ENCODE data around the gene CYP2C19.
"Not testable (repeated sequence)": the region's sequence is repeated elsewhere in the genome, so short reads cannot be mapped to it uniquely, and the experiment has no call there.

Gene CYP2C19

DNA sequence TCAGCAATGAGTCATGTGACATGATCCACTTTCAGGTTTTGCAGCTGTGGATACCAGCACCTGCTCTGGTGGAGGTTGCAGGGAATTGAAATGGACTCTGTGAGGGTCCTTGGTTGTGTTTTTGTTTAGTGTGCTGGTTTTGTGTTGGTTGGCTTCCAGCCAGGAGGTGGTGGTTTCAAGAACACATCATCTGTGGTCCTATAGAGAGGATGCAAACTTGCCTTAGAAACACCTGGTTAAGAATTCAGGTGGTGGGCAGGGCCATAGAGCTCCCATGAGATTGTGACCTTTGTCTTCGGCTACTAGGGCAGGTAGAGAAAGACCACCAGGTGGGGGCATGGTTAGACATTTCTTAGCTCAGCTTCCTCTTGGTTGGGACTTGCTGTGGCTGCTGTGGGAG is 116.7 kb downstream of the CYP2C19 start:
- DNase-seq (ENCODE audit: low read depth): no peak

DNA sequence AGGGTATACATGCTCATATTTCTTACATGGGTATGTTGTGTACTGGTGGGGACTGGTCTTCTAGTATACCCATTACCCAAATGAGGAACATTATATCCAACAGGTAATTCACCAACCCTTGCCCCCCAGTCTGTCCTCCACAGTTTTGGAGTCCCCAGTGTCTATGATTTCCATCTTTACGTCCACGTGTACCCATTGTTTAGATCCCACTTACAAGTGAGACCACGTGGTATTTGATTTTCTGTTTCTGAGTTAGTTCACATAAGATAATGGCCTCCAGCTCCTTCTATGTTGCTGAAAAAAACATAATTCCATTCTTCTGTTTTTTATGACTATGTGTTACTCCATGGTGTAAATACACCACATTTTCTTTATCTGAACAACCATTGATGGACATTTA is 126.6 kb downstream of the CYP2C19 start:
- DNase-seq (ENCODE audit: low read depth): no peak

DNA sequence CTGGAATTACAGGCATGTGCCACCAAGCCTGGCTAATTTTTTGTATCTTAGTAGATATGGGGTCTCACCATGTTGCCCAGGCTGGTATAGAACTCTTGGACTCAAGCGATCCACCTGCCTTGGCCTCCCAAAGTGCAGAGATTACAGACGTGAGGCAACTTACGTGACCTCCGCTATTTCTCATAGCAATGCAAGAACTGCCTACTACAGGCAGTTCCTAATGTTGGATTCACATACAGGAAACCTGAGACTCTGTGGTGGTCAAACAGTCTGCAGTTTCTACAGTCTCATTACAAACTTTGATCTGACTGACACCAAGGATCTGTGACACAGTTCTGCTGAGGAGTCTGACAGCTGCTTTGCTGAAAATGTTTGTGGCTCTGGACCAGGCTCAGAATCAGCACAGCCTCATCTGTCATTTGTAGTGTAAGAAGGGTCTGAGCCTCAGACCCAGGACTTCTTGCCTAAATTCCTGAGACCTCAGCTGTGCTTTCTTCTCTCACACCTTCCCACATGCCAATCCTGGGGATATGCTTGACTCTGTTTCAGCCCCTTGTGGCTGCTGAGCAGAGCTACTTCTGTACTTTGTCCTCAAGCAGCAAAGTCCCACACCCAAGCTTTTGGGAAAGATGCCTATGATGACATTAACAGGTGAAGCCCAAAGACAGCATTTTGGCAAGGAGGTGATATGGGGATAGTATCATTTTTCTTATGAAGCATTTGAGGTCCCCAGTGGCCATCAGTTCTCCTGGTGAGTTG is 128.0 kb downstream of the CYP2C19 start:
- no peak for DNase-seq (ENCODE audit: low read depth)

DNA sequence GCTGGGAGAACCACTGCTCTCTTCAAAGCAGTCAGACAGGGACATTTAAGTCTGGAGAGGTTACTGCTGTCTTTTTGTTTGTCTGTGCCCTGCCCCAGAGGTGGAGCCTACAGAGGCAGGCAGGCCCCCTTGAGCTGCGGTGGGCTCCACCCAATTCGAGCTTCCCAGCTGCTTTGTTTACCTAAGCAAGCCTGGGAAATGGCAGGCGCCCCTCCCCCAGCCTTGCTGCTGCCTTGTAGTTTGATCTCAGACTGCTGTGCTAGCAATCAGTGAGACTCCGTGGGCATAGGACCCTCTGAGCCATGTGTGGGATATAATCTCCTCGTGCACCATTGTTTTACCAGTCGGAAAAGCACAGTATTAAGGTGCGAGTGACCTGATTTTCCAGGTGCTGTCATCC is 135.9 kb downstream of the CYP2C19 start:
- not testable (repeated sequence) for DNase-seq (ENCODE audit: low read depth)

DNA sequence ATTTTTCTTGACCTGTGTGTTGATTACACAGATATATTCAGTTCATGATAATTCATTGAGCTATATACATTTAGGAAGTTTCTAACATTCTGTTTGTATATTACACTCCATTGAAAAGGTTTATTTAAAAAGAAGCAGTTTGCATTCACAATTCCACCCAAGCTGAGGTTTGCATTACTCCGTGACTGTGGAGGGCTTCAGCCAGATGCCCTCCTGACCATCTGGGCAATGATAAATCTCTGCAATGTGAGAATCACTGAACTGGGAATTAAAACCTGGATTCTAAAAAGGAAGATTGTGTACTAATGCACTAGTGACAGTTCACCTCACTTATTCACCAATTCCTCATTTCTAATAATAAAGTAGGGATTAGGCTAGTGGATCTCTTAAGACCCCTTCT is 139.6 kb downstream of the CYP2C19 start:
- DNase-seq (ENCODE audit: low read depth): no peak

DNA sequence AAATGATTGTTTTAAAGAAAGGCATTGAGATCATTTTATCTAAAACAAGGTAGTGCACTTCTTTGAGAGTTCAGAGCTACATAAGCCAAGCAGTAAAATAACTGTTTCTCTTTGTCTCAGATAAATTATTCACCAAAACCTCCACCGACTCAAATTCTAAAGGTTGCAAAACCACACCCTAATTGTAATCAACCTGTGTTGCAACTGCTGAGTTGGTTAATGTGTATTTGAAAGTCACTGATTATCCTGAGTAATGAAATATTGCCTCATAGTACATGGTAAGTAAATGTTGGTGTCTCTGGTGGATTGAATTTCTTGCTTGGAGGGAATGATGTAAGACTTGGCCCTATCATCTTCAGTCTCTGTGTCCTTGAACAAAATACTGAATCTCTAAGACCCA is 140.1 kb downstream of the CYP2C19 start:
- DNase-seq (ENCODE audit: low read depth): no peak
